Right lobe of liver (tissue), 4 donors: Measurements from ENCODE around the gene PCDHA8.

ENCODE experiments used
- CTCF ChIP-seq, 4 donors: fragments of 200-600 bp in 3 of 4; fragments of 450-650 bp in 1 of 4; IDR thresholded peaks; one replicate each; pipeline versions ENCODE4 v1.5.1 to v1.8.0; 2016 to 2022; ENCODE audit warnings: antibody characterized with exemption in 4 of 4, mild to moderate bottlenecking in 2 of 4
- POLR2A ChIP-seq: fragments of 450-650 bp; IDR thresholded peaks from one replicate; pipeline ENCODE4 v1.6.1; 2017; ENCODE audit warnings: antibody characterized with exemption, mild to moderate bottlenecking
- donor health status: DM: no; HTN: no; CAD: no.
- donor health status: DM: no; HTN: no; CAD: no.
- donor health status: DM: no; HTN: yes; CAD: no.

GRCh38 chr5:140802781-140803271 lies 38.2 kb upstream of the PCDHA8 start:
- TF ChIP-seq CTCF (IDR thresholded peaks at IDR 0.05) (no peak), POLR2A (no peak)
